H7 (cell line): ENCODE results near the gene ZNF229. TPM values are rescaled to one million over a fixed set of nuclear protein-coding genes. Genes with fewer than 3 reads are reported as not detected.
"Not testable (repeated sequence)": the region's sequence is repeated elsewhere in the genome, so short reads cannot be mapped to it uniquely, and the experiment has no call there.

Experiments
- DNase-seq: peaks from one replicate; pipeline ENCODE4 v3.0.0; 2012
- H3K27me3 ChIP-seq: 2 replicates; pipeline ENCODE4 v1.6.0; 2011; ENCODE audit warnings: mild to moderate bottlenecking, low read length; ENCODE audit not compliant: control insufficient read depth, insufficient read depth
- H3K36me3 ChIP-seq: replicated peaks from 2 replicates; pipeline ENCODE4 v1.5.1; 2011; ENCODE audit warnings: low read length; ENCODE audit not compliant: control insufficient read depth, insufficient read depth
- H3K4me3 ChIP-seq: 2 replicates; pipeline ENCODE4 v1.5.1; 2011; ENCODE audit warnings: low read depth, mild to moderate bottlenecking, control low read depth, low read length, moderate library complexity; ENCODE audit not compliant: insufficient read depth
- total RNA-seq: library from RNA; depleted of rRNA; stranded (reverse); fragments of >200 nt; shearing (Covaris generic); gene quantifications from 2 replicates; pipeline ENCODE4 v1.2.3, GENCODE V29; 2014; rRNA removed

Gene ZNF229
- 0.03 and 0.18 TPM in 2 replicates for total RNA-seq

DNA sequence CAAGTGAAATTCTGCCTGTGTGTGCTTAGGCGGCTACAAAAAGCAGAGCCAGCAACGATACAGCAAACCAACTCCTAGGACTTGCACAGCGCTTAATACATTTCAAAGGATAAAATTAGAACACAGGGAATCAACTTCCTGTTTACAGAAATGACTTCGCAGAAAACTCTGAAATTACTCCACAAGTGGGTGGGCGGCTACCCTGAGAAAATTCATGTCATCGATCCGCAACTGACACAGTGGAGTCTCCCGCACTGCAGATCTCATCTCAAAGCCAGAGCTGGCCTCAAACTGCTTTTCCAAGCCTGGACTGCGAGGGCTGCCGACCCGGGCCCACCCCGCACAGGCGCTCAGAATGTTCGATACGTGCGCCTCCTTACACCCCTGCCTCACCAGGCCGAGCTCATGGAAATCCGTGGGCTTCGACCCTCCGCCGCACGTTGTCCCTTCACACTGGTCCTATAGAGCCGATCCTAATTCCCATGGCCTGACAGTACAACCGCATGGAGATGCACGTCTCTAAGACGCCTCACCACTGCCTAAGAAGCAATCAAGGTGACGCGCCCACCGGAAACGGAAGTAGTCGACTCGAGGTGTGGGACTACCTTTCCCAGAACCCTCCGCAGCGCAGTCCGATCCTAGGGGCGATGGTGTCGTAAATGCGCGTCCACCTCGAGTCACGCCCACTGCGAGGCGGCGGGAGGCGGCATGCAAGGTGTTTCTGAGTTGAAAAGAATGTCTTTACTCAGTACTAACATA, at the start of gene ZNF229:
ZNF229 (minus strand) TSS at position 557 of the 759 bp plus-strand sequence. CDS start 5,625 bp downstream, outside the sequence.
- no peak within 1 kb of the TSS for H3K4me3 ChIP-seq
- no peaks in the 10 kb centered on the region for H3K27me3 ChIP-seq
- DNase-seq = no peak
- no peaks in the 10 kb centered on the region for H3K36me3 ChIP-seq

DNA sequence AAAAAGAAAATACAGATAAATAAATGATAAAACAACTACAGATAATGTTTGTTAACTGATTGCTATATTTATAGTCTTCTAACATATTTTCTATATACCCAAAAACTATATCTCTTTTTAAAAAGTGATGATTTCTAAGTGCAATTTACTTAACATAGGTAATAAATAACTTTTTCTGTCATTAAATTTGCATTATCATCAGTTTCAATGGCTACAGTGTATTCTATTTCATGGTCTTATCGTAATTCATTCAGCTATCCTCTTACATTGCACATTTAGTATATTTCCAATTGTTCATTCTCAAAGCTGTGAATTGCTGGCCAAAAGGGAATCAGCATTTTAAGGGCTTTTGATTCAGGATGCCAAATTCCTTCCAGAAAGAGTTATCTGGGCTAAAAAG, 48.4 kb upstream of the ZNF229 start:
- DNase-seq = no peak
- H3K27me3 ChIP-seq = no peaks in the 10 kb centered on the region
- no peak overlapping the region for H3K4me3 ChIP-seq
- peaks cover 10% of the 10 kb centered on the region for H3K36me3 ChIP-seq

- Histone ChIP-seq H3K27me3 (no peaks in the 10 kb centered on the region), H3K36me3 (peaks cover 25% of the 10 kb centered on the region), H3K4me3 (no peak overlapping the region)
- no peak for DNase-seq
These were observed 28.5 kb upstream of the ZNF229 start for GRCh38 chr19:44476559-44477408.

DNA sequence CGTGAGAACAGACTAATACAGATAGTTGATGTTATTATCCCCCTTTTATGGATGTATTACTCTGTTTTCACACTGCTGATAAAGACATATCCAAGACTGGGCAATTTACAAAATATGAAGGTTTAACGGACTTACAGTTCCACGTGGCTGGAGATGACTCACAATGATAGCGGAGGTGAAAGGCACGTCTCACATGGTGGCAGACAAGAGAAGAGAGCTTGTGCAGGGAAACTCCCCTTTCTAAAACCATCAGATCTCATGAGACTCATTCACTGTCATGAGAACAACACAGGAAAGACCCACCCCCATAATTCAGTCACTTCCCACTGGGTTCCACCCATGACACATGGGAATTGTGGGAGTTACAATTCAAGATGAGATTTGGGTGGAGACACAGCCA, 20.5 kb upstream of the ZNF229 start:
- not testable (repeated sequence) for H3K36me3 ChIP-seq, DNase-seq, H3K4me3 ChIP-seq, H3K27me3 ChIP-seq

DNA sequence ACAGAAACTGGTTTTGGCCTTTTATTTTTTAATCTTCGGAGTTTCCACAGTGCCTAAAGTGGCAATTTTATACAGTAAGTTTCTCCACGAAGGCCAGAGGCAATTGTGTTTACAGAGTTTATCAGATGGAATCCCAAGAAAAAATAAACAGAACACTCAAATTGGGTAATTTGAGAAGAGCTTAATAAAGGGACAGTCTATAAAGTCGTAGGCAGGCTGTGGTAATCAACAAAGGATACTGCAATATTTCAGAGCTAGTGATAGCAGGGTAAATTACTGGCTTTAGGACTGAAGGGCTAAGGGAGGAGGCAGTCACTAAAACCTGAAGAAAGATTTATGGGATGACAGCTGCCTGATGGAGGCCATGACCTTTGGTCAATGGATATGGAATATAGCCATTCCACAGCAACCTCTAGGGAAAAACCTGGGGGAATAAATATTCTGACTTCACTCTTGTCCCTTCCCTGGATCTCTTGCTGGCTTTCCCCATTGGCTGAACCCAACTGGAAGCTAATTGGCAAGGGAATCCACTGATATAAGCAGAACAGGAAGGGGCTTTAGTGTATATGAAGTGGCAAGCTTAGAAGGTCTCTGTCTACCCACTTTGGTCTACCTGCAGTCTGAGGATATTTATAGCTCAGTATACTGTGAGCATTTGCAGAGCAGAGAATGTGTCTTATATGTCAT, 14.5 kb upstream of the ZNF229 start:
- DNase-seq, H3K27me3 ChIP-seq, H3K4me3 ChIP-seq, H3K36me3 ChIP-seq: not testable (repeated sequence)

GRCh38 chr19:44456016-44456415, 7.7 kb upstream of the ZNF229 start:
- not testable (repeated sequence) for H3K27me3 ChIP-seq, H3K36me3 ChIP-seq, H3K4me3 ChIP-seq, DNase-seq

- H3K4me3 ChIP-seq = no peak overlapping the region
- no peaks in the 10 kb centered on the region for H3K27me3 ChIP-seq
- no peak for DNase-seq
- no peaks in the 10 kb centered on the region for H3K36me3 ChIP-seq
These were observed 6.8 kb upstream of the ZNF229 start for GRCh38 chr19:44455100-44455499.

GRCh38 chr19:44452367-44452766, 4.1 kb upstream of the ZNF229 start:
- H3K27me3 ChIP-seq = no peaks in the 10 kb centered on the region
- DNase-seq = no peak
- H3K36me3 ChIP-seq = no peaks in the 10 kb centered on the region
- H3K4me3 ChIP-seq = no peak overlapping the region

DNA sequence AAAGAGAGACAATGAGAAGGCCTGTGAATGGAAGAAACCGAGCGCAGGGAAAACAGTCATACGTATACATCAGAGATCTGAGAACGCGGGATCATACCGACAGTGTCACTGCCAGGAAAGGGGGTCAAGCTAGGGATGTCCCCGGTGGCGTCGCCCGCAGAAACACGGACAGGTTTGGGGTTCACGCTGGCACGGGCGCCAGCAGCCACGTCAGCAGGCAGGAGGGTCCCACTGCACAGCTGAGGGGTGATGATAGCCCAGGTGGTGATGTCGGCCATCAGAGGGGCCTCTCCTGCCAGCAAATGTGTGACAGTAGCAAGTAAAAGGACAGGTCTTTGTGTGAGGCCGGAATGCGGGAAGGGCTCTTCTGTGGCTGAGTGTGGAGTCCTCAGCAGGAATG, 3.4 kb upstream of the ZNF229 start:
- H3K27me3 ChIP-seq = no peaks in the 10 kb centered on the region
- no peak overlapping the region for H3K4me3 ChIP-seq
- no peak for DNase-seq
- no peaks in the 10 kb centered on the region for H3K36me3 ChIP-seq

- H3K4me3 ChIP-seq = no peak overlapping the region
- no peaks in the 10 kb centered on the region for H3K36me3 ChIP-seq
- no peaks in the 10 kb centered on the region for H3K27me3 ChIP-seq
- no peak for DNase-seq
These were observed 9.8 kb downstream of the ZNF229 start for GRCh38 chr19:44438441-44438840.

- H3K4me3 ChIP-seq = no peak overlapping the region
- no peaks in the 10 kb centered on the region for H3K36me3 ChIP-seq
- no peaks in the 10 kb centered on the region for H3K27me3 ChIP-seq
- no peak for DNase-seq
These were observed 12.8 kb downstream of the ZNF229 start for GRCh38 chr19:44435441-44435840.

GRCh38 chr19:44430956-44431355, 17.3 kb downstream of the ZNF229 start:
- no peak for DNase-seq

DNA sequence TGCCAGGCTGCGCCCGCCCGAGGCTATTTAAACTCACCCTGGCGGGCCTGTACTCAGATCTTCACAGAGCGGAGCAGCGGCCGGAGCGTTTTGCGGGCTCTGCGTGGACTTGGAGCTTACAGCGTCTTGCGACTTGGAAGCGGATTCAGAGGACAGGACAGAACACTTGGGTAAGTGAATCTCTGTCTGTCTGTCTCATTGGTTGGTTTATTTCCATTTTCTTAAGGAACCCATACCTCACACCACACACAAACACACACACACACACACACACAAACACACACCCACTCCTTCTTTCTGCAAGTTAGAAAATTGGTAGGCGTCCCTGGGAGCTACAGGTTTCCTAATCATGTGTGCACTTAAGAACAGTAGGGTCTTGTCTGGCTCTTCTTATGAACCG, 32.7 kb downstream of the ZNF229 start:
- H3K27me3 ChIP-seq, H3K36me3 ChIP-seq, H3K4me3 ChIP-seq, DNase-seq: not testable (repeated sequence)

More at GRCh38 chr19:44430956-44431355, 17.3 kb downstream of the ZNF229 start:
- no peaks in the 10 kb centered on the region for H3K36me3 ChIP-seq
- H3K4me3 ChIP-seq = no peak overlapping the region
- no peaks in the 10 kb centered on the region for H3K27me3 ChIP-seq

DNA sequence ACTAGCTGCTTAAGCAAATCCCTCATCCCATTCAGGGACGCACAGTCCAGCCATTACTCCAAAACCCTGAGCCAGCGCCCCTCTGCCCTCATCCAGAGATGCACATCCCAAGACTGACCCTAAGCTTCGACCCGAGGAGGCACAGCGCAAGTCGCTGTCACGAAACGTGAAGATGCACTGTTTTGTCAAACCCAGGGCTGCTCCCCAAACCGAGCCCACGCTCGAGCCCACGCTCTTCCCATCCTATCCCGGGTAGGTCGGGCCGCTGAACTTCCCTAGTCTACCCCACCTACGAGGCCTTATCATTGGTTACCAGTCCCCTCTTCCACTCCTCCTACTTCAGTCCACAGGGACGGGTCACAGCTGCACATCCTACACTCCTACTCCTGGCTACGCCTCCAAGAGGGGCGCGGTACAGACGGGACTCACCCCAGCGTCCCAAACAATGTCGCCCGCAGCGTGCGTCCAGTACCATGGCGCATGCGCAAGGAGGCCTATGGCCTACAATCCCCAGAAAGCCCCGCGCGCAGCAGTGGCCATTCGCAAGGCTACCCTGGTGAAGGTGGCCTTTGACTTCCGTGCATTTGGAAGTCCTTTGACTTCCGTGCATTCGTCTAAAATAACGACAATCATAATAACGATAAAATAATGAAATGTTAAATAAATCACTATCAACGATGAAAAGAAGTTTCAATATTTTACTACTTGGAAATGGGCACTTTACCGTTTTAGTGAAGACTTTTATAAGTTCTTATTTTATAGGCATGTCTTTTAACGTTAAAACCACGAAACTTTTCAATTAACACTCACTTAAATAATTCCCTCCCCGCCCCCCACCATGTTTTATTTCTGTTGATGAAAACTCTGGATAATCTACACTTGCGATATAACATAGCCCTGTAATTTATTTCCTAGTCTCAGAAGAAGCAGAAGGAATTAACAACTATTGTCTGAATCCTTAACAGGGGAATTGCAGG, 46.8 kb downstream of the ZNF229 start, which contains the start of gene ZNF285:
ZNF285 (minus strand) TSS at position 470 of the 977 bp plus-strand sequence. CDS start 4,395 bp downstream, outside the sequence.
- H3K4me3 ChIP-seq = peak within 1 kb of the TSS; percentile 72
- peak; percentile 81 for DNase-seq
- H3K27me3 ChIP-seq = no peaks in the 10 kb centered on the region
- no peaks in the 10 kb centered on the region for H3K36me3 ChIP-seq
